22Rv1 (cell line): ENCODE results near the gene RNASE7.

ENCODE experiments used
- H3K27ac ChIP-seq: fragments of 450-650 bp; 2 replicates; pipeline ENCODE4 v1.5.1; 2017
- CTCF ChIP-seq: fragments of 450-650 bp; IDR thresholded peaks from 2 replicates; pipeline ENCODE4 v1.5.1; 2017; ENCODE audit warnings: mild to moderate bottlenecking
- ZFX ChIP-seq: fragments of 450-650 bp; IDR thresholded peaks from 2 replicates; pipeline ENCODE4 v1.6.1; 2017; ENCODE audit warnings: antibody characterized with exemption, borderline replicate concordance

The RNASE7 gene

GRCh38 chr14:21061347-21061668, 19.1 kb downstream of the RNASE7 start:
- H3K27ac ChIP-seq, result no peak overlapping the region
- TF ChIP-seq CTCF (no peak), ZFX (no peak)

DNA sequence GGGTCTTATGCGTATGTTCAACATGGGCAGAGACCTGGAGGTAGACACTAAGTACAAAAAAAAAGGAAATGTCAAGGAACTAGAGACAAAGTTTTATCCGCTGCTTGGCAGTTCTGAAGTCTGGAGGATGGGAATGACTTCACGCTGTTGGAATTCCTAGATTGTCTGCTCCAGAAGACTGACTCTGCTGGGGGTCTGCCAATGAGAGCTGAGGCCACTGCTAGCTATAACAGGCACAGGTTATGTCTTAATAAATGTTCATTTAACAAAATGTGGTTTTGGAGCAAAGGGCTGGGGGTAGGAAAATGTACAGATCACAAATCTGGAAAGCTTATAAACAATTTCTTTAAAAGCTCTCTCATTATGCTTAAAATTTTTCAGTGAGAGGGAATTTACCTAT, 21.3 kb downstream of the RNASE7 start:
- H3K27ac ChIP-seq, result no peak overlapping the region

GRCh38 chr14:21066882-21067502, 24.8 kb downstream of the RNASE7 start:
- TF ChIP-seq CTCF (peak; percentile 13; the same call in 1 of the 2 replicates), ZFX (no peak)
- H3K27ac ChIP-seq, result no peak overlapping the region

More for the DNA sequence above, 21.3 kb downstream of the RNASE7 start:
- TF ChIP-seq CTCF (no peak), ZFX (no peak)

- TF ChIP-seq CTCF (peak; percentile 68), ZFX (no peak)
- no peak overlapping the region for H3K27ac ChIP-seq
Measured at GRCh38 chr14:21068521-21069387, 26.6 kb downstream of the RNASE7 start.

- H3K27ac ChIP-seq, result no peak overlapping the region
- TF ChIP-seq ZFX (no peak), CTCF (no peak)
Measured at GRCh38 chr14:21069388-21070082, 27.4 kb downstream of the RNASE7 start.

DNA sequence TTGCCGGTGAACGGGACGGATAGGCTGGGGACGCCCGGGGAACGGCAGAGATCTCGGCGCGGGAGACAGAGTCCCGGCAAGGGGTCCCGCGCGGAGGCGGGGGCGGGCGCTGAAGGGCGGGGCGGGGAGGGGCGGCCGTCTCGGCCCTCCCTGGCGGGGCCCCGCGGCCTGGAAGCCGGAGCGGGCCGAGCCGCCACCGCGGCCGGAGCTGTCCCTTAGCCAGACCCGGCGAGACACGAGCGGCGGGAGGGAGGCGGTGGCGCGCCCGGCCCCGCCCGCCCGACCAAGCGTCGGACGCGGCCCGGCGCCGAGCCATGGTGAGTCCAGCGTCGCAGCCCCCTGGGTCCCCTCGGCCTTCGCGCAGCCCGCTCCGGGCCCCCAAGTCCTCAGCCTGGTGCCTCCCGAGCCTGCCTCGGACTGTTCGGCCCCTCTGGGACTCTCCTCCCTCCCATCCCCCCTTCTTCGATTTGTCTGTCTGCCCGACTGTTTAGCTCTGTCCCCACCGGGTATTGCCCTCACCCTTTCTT, 28.0 kb downstream of the RNASE7 start, which contains the start of gene ARHGEF40:
ARHGEF40 (plus strand) TSS at position 222 of the 527 bp plus-strand sequence; CDS start at position 315, 93 bp downstream.
- H3K27ac ChIP-seq, result no peak within 1 kb of the TSS

More for the DNA sequence above, 28.0 kb downstream of the RNASE7 start, which contains the start of gene ARHGEF40:
- TF ChIP-seq ZFX, result no peak
- TF ChIP-seq CTCF, result no peak
